ENCODE measurements around the gene KIAA1958.

DNA sequence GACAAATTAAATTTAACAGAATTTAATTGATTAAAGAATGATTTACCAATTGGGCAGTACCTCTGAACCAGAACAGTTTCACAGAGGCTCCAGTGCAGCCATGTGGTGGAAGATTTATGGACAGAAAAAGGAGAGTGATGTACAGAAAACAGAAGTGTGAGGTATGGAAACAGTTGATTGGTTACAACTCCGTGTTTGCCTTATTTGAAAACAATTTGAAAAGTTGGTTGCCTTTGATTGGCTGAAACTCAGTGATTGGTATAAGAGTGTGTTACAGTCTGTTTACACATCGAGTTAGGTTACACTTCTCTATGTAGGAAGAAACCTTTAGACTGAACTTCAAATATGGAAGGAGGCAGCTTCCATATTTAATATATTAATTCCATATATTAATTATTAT lies 30.1 kb downstream of the KIAA1958 start:
- TF ChIP-seq TARDBP (IDR thresholded peaks at IDR 0.05) (no peak), SUZ12 (IDR thresholded peaks at IDR 0.05) (no peak), ARNT (IDR thresholded peaks at IDR 0.05) (no peak), SP1 (IDR thresholded peaks at IDR 0.05) (no peak), FOXK2 (IDR thresholded peaks at IDR 0.05) (no peak), ELF4 (IDR thresholded peaks at IDR 0.05) (no peak), BHLHE40 (IDR thresholded peaks at IDR 0.05; ENCODE audit: borderline replicate concordance) (no peak), FOXM1 (IDR thresholded peaks at IDR 0.05; ENCODE audit: borderline replicate concordance) (no peak), CTBP1 (IDR thresholded peaks at IDR 0.05; ENCODE audit: borderline replicate concordance) (no peak)
